ENCODE data around the gene DICER1.
"Not testable (repeated sequence)": the region's sequence is repeated elsewhere in the genome, so short reads cannot be mapped to it uniquely, and the experiment has no call there.

The DICER1 gene, protein sequence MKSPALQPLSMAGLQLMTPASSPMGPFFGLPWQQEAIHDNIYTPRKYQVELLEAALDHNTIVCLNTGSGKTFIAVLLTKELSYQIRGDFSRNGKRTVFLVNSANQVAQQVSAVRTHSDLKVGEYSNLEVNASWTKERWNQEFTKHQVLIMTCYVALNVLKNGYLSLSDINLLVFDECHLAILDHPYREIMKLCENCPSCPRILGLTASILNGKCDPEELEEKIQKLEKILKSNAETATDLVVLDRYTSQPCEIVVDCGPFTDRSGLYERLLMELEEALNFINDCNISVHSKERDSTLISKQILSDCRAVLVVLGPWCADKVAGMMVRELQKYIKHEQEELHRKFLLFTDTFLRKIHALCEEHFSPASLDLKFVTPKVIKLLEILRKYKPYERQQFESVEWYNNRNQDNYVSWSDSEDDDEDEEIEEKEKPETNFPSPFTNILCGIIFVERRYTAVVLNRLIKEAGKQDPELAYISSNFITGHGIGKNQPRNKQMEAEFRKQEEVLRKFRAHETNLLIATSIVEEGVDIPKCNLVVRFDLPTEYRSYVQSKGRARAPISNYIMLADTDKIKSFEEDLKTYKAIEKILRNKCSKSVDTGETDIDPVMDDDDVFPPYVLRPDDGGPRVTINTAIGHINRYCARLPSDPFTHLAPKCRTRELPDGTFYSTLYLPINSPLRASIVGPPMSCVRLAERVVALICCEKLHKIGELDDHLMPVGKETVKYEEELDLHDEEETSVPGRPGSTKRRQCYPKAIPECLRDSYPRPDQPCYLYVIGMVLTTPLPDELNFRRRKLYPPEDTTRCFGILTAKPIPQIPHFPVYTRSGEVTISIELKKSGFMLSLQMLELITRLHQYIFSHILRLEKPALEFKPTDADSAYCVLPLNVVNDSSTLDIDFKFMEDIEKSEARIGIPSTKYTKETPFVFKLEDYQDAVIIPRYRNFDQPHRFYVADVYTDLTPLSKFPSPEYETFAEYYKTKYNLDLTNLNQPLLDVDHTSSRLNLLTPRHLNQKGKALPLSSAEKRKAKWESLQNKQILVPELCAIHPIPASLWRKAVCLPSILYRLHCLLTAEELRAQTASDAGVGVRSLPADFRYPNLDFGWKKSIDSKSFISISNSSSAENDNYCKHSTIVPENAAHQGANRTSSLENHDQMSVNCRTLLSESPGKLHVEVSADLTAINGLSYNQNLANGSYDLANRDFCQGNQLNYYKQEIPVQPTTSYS (N-terminal part only)

DNA sequence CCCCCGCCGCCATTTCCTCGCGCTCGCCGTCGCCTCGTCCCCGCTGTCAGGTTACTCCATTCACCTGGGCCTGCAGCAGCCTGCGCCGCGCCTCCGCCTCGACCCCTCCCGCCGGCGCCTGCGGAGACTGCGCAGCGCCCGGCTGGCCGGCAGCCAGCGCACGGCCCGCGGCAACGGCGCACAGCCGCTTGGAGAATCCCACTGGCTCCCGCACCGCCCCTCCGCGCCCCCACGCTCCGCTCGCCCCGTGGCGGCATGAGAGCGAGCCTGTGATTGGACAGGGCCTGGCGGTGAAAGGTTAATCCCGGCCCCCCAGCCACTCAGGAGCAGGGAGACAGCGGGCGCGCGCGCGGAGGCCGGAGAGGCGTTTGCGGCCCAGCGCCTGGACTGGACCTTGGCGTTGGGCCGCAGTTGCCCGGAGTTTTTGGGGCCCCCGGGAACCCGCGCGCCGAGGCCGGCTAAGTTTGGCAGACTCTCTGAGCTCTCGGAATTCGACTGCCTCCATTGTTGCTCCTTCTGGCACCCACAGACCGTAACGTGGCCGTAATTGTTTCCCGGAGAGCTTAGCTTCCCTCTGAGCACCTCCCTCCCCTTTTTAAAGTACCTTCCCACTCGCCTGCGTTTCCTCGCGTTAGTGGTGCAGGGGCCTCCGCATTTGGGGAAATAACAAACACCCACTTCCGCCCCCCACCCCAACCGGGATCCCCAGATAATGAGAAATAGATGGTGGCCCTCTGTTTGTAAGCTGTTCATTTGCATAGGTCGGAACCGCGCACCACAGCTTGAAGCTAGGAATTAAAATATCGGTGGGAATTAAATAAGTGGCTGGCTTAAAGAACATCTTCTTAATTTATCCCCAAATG is at the start of gene DICER1:
Gene DICER1 (minus strand): TSS at position 203 of the 863 bp plus-strand sequence. CDS start 24,071 bp downstream, outside the sequence.
- Mint-ChIP-seq H3K9me3 (no peaks in the 10 kb centered on the region), H3K4me1 (peaks cover 25 to 41% of the 10 kb centered on the region in 2 donors), H3K36me3 (peaks cover 3 to 17% of the 10 kb centered on the region in 2 donors), H3K27ac (peak within 1 kb of the TSS; percentile 100), H3K27me3 (no peaks in the 10 kb centered on the region), H3K4me3 (peak within 1 kb of the TSS; percentile 97 to 98)
- ATAC-seq (replicated peaks) (peak; percentile 86 to 88), DNase-seq (peak; percentile 94)

DNA sequence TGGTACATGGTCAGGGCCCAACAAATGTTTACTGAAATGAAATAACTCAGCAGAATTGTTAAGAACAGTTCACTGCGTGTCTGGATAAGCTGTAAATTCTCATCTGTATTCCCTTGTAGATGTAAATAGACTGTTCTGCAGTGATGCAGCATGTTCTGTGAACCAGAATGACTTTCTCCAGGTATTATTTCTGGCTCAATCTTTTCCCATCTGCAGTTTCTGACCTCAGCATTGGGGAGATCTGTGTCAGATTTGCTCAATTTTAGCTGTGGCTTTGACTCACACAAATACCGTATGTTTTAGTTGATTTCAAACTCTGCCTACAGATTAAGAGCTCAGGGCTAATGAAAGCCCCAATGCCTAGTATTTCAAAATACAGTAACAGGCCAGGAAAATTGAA is 49.2 kb upstream of the DICER1 start:
- Mint-ChIP-seq H3K27me3 (no peaks in the 10 kb centered on the region), H3K27ac (no peak overlapping the region)
- no peak for DNase-seq

DNA sequence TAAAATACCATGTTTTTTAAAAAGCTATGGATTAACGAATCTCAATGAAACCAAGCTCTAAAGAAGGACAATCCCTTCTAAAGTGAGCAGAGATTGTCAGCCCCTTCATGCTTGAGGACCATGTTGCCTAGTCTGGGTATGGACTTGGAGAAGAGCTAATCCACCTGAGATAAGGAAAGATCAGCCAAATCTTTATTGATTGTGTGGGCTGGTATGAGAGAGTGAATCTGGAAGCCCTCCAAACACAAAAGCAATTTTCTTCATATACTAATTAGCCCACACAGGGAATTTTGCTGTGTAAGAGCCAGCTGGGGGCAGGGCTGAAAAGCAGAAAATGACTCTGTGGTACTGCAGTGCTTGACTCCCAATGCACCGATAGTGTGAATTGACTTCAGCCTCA is 47.4 kb upstream of the DICER1 start:
- ATAC-seq (replicated peaks) (no peak), DNase-seq (no peak)
- H3K9me3 Mint-ChIP-seq: peaks cover 6 to 13% of the 10 kb centered on the region in 2 donors
- peaks cover 23 to 48% of the 10 kb centered on the region in 2 donors for H3K36me3 Mint-ChIP-seq
- H3K4me1 Mint-ChIP-seq: no peaks in the 10 kb centered on the region
- H3K4me3 Mint-ChIP-seq: no peak overlapping the region
- H3K27me3 Mint-ChIP-seq: no peaks in the 10 kb centered on the region
- no peak overlapping the region for H3K27ac Mint-ChIP-seq

More for the DNA sequence above, 49.2 kb upstream of the DICER1 start:
- H3K4me1 Mint-ChIP-seq: no peaks in the 10 kb centered on the region
- ATAC-seq (replicated peaks): no peak
- H3K36me3 Mint-ChIP-seq: peaks cover 23 to 46% of the 10 kb centered on the region in 2 donors
- H3K4me3 Mint-ChIP-seq: no peak overlapping the region
- H3K9me3 Mint-ChIP-seq: peaks cover 6 to 13% of the 10 kb centered on the region in 2 donors

DNA sequence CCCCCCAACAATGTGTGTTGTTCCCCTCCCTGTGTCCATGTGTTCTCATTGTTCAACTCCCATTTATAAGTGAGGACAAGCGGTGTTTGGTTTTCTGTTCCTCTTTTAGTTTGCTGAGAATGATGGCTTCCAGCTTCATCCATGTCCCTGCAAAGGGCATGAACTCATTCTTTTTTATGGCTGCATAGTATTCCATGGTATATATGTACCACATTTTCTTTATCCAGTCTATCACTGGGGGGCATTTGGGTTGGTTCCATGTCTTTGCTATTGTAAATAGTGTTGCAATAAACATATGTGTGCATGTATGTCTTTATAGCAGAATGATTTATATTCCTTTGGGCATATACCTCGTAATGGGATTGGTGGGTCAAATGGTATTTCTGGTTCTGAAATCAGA is 44.4 kb upstream of the DICER1 start:
- ATAC-seq (replicated peaks); H3K27ac Mint-ChIP-seq; H3K4me1 Mint-ChIP-seq; H3K4me3 Mint-ChIP-seq; H3K27me3 Mint-ChIP-seq; DNase-seq: not testable (repeated sequence)
- Mint-ChIP-seq H3K9me3 (peaks cover 6 to 13% of the 10 kb centered on the region in 2 donors), H3K36me3 (peaks cover 26 to 39% of the 10 kb centered on the region in 2 donors)

DNA sequence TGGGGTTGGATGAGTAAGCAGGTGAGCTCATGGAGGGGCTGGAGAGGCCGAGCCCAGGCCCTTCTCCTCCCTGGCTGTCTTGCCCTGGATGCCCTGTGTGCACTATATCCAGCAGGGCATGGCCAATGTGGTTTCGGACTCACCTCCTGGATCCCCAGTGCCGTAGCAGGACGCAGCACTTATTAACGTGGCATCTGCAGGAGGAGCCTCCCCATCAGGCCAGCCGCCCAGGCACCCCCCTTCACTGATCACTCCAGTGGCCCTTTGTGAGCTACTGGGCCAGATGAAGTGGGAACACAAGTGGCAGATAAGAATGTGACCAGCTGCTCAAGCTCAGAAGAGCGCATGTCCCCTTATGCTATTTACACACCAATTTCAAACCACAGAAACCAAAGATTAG is 43.1 kb upstream of the DICER1 start:
- Mint-ChIP-seq H3K4me1 (peaks cover 7 to 12% of the 10 kb centered on the region in 2 donors), H3K4me3 (no peak overlapping the region), H3K27ac (no peak overlapping the region), H3K27me3 (no peaks in the 10 kb centered on the region), H3K36me3 (peaks cover 26 to 32% of the 10 kb centered on the region in 2 donors), H3K9me3 (peaks cover 4 to 7% of the 10 kb centered on the region in 2 donors)
- DNase-seq (no peak), ATAC-seq (replicated peaks) (no peak)

DNA sequence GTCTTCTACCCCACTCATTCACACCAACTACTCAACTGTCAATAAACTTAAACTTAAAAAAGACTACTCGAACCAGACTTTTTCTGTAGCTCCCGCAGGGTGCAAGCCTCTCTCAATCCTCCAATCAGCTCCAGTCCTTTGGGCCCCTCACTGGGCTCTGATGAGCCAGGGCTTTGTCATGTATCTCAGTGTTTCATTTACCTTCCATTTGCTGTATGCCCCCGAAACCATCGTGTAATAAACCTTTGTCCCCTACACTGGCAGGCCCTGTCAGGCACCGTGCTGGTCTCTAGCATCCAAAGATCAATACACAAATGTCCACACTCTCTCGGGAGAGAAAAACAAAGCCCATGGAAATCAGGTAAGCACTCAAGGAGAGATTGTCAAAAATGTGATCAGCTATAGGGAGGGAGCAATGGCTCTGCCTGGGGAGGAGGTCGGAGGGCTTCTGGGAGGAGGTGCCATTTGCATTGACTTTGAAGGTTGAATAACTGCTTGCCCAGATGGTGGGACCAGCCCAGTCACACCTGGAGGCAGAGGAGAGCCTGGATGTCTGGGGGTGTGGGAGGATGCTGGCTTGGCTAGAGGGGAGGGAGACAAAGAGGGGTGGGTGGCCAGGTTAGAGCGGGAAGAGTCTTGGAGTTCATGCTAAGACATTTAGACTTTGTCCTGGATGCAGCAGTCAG is 42.1 kb upstream of the DICER1 start:
- DNase-seq: no peak
- H3K4me3 Mint-ChIP-seq: no peak overlapping the region
- peaks cover 7 to 12% of the 10 kb centered on the region in 2 donors for H3K4me1 Mint-ChIP-seq
- H3K9me3 Mint-ChIP-seq: no peaks in the 10 kb centered on the region
- H3K27me3 Mint-ChIP-seq: no peaks in the 10 kb centered on the region
- H3K36me3 Mint-ChIP-seq: peaks cover 18 to 24% of the 10 kb centered on the region in 2 donors
- H3K27ac Mint-ChIP-seq: no peak overlapping the region
- no peak for ATAC-seq (replicated peaks)

DNA sequence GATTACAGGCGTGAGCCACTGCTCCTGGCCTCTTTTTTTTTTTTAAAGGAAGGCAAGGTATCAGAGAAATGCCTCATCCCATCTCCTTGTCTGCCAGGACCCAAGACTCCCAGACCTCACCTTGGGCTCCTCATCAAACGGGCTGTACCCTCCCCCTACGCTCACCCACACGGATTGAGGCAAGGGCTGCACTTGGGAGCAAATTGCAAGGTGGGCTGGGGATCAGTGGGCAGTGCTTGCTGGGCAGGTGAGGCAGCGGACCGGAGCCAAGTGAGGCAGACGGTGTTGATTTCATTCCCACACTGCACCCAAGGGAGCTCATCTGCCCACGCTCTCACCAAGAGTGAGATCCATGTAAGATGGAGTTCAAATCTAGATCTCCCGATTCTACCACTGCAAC is 41.0 kb upstream of the DICER1 start:
- Mint-ChIP-seq H3K4me1 (peaks cover 7 to 12% of the 10 kb centered on the region in 2 donors), H3K27ac (no peak overlapping the region), H3K36me3 (peaks cover 7 to 13% of the 10 kb centered on the region in 2 donors), H3K27me3 (no peaks in the 10 kb centered on the region), H3K4me3 (no peak overlapping the region), H3K9me3 (no peaks in the 10 kb centered on the region)
- DNase-seq: no peak
- ATAC-seq (replicated peaks): no peak

DNA sequence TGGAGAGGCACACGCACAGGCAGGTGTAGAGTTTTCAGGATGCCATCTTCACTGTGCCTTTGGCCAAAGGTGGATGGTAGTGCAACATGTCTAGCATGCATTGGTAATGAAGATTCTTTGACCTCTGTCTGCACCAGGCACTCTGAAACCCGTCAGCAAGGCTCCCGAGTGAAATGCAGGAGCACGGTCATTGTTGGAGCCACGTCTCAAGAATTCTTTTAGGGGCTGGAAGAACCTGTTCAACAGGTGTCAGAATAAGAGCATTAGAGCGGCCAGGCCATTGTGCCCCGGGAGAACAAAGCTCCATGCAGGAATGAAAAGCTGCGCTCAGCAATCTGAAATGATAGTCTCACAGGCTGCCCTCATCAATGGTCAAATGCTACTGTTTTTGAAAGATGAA is 40.2 kb upstream of the DICER1 start:
- Mint-ChIP-seq H3K27me3 (no peaks in the 10 kb centered on the region), H3K9me3 (no peaks in the 10 kb centered on the region), H3K36me3 (peaks cover 3 to 7% of the 10 kb centered on the region in 2 donors)

DNA sequence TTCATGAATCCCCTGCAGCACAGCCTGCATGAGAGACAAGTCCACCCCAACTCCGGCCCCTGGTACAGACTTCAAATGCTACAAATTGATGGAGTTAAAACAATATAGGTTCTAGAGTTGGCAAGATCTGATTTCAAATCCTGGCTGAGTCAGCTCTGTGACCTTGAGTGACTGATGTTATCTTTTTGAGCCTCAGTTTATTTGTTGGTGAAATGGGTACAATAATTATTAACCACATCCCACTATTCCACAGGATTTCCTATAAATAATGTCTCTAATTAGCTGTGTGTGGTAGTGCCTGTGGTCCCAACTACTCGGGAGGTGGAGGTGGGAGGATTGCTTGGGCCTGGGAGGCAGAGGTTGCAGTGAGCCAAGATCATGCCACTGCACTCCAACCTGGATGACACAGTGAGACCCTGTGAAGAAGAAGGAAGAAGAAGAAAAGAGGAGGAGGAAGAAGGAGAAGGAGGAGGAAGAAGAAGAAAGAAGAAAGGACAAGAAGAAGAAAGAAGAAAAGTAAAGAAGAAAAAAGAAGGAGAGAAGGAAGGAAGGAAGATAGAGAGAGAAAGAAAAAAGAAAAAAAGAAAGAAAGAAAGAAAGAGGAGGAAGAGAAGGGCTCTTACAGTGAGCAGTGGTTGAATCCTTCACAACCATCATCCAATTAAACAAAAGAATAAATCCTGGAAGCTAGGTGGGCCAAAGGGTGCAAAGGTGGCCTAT is 39.7 kb upstream of the DICER1 start:
- Mint-ChIP-seq H3K9me3 (no peaks in the 10 kb centered on the region), H3K27ac (no peak overlapping the region), H3K4me1 (peaks cover 7 to 12% of the 10 kb centered on the region in 2 donors), H3K27me3 (no peaks in the 10 kb centered on the region), H3K36me3 (peaks cover 4 to 7% of the 10 kb centered on the region in 2 donors), H3K4me3 (no peak overlapping the region)
- no peak for ATAC-seq (replicated peaks)
- no peak for DNase-seq

More for the DNA sequence above, 40.2 kb upstream of the DICER1 start:
- H3K4me3 Mint-ChIP-seq: no peak overlapping the region
- DNase-seq: no peak
- peaks cover 7 to 12% of the 10 kb centered on the region in 2 donors for H3K4me1 Mint-ChIP-seq
- no peak for ATAC-seq (replicated peaks)
- no peak overlapping the region for H3K27ac Mint-ChIP-seq

DNA sequence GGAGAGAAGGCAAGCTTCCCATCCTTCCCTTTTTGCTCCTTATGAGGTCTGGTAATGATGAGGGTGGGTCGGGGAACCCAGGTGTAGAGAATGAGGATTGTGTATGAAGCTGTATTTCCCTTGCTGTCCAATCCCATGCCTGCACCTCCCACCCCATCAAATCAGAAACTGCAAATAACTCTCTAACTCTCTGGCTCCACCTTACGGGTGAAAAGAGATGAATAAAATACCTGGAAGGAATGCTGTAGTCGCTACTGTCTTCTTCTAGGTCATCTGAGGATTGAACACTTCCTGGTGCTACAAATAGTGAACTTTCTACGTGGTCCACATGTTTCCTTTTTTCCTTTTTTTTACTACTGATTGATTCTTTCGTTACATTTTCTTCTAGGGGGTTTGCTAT is 38.9 kb upstream of the DICER1 start:
- H3K9me3 Mint-ChIP-seq: no peaks in the 10 kb centered on the region
- ATAC-seq (replicated peaks) (peak; percentile 76 to 87), DNase-seq (no peak)
- H3K27ac Mint-ChIP-seq: no peak overlapping the region
- no peaks in the 10 kb centered on the region for H3K27me3 Mint-ChIP-seq
- peaks cover 4% of the 10 kb centered on the region in 2 donors for H3K36me3 Mint-ChIP-seq
- H3K4me3 Mint-ChIP-seq: no peak overlapping the region
- H3K4me1 Mint-ChIP-seq: peaks cover 7 to 12% of the 10 kb centered on the region in 2 donors

DNA sequence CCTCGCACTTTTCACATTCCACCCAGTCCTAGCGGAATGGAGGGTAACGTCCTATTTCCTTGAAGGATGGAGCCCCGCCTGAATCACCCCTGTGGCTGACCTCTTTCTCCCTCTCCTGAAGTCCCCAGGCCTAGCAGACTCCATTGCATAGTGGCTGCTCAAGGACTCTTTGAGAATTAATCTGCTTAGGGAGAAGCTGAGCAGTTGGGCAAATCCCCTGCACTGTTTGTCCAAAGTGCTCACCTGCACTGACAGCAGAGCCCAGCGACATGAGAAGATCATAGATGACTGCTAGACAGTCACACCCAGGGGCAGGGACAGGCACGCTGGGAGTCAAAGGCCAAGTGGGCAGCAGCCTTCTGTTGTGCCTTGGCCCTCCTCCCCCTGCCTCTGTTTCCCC is 37.7 kb upstream of the DICER1 start:
- H3K9me3 Mint-ChIP-seq: no peaks in the 10 kb centered on the region
- no peak for DNase-seq
- ATAC-seq (replicated peaks): no peak
- peaks cover 7 to 12% of the 10 kb centered on the region in 2 donors for H3K4me1 Mint-ChIP-seq
- peaks cover 0 to 7% of the 10 kb centered on the region in 2 donors for H3K36me3 Mint-ChIP-seq
- no peak overlapping the region for H3K4me3 Mint-ChIP-seq
- H3K27ac Mint-ChIP-seq: no peak overlapping the region
- H3K27me3 Mint-ChIP-seq: no peaks in the 10 kb centered on the region

DNA sequence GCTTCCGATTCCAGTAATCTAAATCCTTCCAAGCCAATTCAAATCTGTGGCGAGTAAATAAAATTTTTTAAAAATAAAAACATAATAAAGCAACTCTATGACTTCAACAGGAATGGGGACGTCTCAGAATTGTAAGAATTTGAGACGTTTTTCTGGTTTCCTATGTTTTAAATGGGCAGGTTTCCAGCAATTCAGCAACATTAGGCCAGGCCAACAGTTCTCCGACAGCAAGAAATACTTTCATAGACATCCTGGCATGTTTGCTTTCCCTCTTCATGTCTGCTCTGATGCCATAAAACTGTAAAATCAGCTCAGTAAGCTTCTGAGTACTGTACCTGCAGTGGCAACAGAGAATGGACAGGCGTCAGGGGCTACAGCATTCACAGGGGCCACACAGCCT is 35.8 kb upstream of the DICER1 start:
- ATAC-seq (replicated peaks) (no peak), DNase-seq (no peak)
- H3K9me3 Mint-ChIP-seq: peaks cover 1 to 5% of the 10 kb centered on the region in 2 donors
- H3K36me3 Mint-ChIP-seq: peaks cover 3 to 8% of the 10 kb centered on the region in 2 donors
- H3K27me3 Mint-ChIP-seq: no peaks in the 10 kb centered on the region
- no peak overlapping the region for H3K4me3 Mint-ChIP-seq
- peaks cover 7 to 12% of the 10 kb centered on the region in 2 donors for H3K4me1 Mint-ChIP-seq
- H3K27ac Mint-ChIP-seq: no peak overlapping the region
